GM19438 (cell line): Measurements from ENCODE around the gene CYS1.

Experiments
- ATAC-seq: cut with Tn5 transposase; IDR thresholded peaks from one replicate; pipeline ENCODE4 v1.9.1; 2021; ENCODE audit warnings: low read depth; ENCODE audit not compliant: unreplicated experiment

The CYS1 gene

GRCh38 chr2:10073706-10074105 lies 6.5 kb downstream of the CYS1 start:
- no peak for ATAC-seq

DNA sequence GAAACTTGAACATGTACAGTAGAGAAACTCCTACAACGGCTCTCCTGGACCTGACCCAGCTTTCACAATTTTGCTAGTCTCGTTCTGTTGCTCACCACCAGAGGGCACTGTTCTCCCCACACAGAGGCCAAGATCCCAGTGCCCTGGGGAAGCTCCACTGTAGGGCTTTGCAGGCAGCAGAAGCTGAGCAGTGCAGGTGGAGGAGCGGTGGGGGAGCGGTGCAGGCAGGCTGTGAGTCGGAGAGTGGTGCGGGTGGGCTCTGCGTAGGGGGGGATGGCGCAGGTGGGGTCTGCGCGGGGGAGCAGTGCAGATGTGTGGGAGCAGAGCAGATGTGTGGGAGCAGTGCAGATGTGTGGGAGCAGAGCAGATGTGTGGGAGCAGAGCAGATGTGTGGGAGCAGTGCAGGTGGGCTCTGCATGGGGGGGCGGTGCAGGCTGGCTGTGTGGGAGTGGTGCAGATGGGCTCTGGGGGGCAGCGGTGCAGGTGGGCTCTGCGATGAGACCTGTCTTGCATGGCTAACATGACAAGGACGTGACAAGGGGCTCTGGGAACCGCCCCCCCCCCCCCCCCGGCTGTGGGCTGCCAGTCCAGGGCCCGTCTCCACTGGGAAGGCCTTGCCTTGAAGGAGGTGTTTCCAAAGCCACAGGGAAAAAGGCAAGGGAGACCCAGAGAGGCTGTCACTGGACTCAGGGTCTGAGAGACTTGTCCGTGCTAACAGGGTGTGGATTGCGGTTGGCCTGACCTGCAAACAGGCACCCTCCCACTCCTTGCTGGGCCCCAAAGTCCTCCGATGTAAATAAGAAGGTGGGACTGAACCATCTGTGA lies 7.3 kb downstream of the CYS1 start:
- ATAC-seq = peak; percentile 75

DNA sequence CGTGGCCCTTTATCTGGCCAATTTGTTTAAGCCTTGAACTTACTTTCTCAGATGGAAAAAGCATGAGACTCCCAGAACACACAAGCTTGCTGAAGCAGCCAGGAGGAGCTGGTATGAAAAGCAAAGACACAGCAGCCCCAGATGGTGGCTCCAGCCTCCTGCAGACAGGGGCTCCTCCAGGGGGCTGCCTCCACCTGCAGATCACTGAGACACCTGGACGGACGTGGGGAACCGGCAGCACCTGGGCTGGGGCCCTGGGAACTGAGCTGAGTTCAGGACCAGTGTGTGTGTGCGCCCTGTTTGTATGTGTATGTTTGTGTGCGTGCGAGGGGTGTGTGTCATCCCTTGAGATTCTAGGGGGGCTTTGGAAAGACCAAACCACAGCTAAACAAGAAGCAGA lies 8.6 kb downstream of the CYS1 start:
- ATAC-seq = no peak

DNA sequence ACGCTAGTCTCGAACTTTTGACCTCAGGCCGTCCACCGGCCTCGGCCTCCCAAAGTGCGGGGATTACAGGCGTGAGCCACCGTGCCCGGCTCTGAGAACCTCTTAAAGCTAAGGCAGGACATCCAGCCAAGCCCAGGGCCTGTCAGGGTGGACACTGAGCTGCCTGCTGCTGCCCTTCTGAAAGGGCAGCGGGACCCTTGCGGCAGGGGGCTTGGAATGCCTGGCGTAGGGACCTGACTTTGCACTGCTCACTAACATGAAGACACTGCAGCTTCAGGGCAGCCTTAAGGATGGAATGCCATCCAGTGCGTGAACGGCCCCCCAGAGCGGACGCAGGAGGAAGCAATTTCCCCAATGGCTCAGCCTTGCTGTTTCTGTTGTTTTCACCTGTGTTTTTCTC lies 9.0 kb downstream of the CYS1 start:
- no peak for ATAC-seq

DNA sequence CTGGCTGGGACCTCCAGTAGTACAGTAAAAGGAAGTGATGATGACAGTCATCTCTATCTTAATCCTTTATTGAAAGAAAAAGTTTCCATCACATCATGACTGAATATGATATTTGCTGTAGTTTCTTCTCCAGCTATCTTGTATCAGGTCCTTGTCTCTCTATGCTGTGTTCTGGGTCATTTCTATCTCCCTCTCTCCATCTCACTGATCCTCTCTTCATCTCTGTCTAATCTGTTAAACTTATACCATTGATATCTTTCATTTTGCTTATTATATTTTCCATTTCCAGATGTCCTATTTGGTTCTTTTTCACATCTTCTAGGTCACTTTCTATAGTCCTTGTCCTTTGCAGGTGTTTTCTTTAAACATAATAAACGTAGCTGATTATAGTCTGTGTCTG lies 12.3 kb downstream of the CYS1 start:
- ATAC-seq = no peak

GRCh38 chr2:10067330-10067729 lies 12.9 kb downstream of the CYS1 start:
- no peak for ATAC-seq

DNA sequence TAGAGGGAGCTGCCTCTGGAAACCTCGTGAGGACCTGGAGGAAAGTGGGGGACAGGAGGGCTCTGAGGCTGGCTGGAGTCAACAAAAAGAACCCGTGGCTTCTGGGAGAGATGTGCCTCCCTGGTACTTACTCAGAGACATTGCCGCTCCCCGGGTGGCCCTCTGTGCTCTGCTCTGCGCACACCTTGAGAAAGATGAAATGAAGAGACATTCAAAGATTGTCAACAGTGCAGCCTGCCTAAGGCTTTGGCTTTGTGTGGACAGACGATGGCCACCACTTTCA lies 14.5 kb downstream of the CYS1 start:
- ATAC-seq = no peak

DNA sequence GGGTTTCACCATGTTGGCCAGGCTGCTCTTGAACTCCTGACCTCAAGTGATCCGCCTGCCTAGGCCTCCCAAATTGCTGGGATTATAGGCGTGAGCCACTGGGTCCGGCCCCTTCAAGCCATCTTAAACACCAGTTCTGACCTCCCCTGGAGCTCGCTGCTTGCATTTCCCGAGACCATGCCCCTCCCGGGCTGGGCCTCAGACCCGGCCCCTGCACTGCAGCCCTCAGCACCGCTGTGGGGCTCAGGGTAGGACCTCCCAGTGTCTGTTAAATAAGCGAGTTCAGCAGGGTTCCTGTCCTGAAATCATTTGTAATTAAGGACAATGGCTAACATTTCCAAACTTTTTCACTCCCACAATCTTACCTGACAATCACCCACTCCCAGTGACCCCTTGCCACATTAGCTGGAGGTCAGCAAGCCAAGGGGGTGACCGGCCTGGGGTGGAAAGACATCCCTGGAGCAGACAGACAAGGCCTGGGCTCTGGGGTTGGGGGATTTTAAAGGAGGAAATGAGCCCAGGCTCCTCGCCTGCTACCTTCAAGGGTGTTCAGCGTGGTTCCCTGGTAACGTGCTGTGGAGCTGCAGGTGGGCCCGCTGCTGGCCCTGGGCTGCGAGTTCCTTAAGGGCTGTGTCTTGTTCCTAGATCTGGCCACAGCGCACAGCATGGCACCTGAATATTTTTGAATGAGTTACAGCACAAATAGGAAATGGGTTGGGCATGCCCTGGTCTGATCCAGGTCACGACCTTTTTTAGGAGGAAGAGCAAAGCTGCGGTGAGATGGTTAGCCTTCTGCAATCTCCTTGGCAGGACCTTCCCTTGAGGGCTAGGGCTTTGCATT lies 15.1 kb downstream of the CYS1 start:
- ATAC-seq = no peak

- no peak for ATAC-seq
Observed at GRCh38 chr2:10063566-10063965, 16.6 kb downstream of the CYS1 start.

DNA sequence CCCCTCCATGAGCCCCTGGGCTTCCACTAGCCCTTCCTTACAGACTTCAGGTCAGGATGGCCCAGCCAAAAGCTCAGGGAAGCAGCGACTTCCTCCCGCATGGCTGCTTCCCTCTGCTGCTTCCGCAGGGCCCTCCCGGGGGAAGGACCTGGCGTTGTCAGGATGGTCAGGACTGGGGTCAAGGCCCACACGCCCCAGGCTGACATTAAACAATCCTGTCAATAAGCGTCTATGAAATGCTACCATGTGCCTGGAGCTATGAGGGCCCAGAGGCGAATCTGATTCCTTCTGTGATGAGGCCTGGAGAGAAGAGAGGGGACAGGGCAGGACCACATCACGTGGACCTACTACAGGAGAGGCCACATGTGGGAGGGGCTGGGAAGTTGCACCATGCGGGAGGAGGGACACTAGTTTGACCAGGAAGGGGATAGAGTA lies 17.3 kb downstream of the CYS1 start:
- no peak for ATAC-seq

DNA sequence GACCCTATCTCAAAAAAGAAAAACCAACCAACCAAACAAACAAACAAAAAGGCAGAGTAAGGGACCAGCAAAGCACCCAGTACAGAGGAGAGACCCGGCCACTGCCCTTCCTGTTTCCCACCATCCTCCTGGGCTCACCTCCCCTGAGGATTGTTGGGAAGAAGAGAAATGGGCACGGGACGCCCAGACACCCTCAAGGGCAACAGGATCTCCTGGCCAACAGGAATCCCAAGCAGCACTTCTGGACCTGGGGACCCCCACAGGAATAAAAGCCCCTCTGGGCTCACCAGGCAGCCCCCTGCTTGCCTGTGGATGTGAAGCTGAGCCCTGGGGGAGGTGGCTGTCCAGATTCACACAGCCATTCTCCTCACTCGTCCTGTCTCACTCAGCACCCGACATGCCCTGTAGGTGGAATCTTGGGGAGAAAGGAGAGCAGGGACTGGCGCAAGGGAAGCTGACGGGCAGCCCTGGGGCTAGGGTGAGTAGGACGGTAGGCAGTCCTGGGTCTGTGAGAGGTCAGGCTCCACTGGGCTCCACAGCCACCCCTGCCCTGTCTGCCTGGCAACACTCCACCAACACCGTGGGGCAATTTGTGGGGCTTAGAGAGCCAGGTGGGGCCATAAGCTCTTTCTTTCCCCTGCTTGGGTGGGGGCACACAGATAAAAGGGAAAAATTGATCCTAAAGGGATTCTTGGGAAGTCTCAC lies 18.8 kb downstream of the CYS1 start:
- no peak for ATAC-seq

- ATAC-seq = no peak
Observed at GRCh38 chr2:10059552-10060335, 20.5 kb downstream of the CYS1 start.

DNA sequence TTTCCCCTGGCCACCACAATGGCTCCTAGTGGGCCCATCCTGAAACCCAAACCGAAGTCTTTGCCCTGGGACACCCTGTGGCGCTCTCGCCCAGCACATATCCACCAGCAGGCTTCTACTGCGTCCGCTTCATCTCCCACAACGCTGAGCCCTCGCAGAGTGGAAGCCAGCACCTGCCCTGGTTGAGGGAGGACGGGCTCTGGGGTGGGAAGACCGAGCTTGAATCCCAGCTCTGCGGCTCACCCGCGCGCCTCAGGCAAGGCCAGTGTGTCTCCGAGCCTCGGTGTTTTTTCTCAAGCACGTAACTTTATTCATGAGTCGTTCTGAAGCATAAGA lies 21.2 kb downstream of the CYS1 start:
- ATAC-seq = no peak

DNA sequence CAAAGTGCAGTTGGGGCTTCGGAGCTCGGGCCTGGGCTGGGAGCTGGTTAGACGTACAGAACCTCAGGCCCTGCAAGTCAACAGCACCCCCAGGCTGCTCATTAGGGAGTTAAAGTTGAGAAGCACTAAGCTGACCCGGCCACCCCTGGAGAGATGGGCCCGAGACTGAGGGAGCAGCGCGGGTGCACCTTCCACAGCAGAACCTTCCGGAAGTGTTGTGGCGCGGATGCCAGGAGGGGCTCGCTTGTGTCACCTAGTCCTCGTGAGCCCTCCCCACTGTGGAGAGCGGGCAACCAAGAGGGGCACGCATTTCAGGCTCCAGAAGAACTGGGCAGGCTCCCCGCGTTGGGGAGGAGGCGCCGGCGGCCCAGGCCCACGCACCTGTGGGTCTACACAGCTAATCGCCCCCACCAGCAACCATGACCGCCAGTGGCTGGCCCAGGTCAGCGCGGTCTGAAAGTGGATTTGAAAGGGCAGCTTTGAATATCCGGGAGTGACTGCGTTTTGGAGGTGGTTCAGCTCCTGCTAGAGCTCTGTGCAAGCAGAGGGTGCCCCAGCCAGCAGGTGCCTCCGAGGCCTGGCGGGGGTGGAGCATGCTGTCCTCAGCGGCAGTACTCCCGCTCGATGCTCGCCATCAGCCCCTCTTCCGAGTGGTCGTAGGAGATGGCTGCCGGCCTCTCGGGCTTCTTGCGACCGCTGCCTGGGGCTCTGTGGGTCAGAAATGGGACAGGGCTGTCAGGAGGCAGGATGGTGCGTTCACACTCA lies 21.8 kb downstream of the CYS1 start:
- ATAC-seq = no peak

- ATAC-seq = no peak
Observed at GRCh38 chr2:10057231-10058107, 22.7 kb downstream of the CYS1 start.

DNA sequence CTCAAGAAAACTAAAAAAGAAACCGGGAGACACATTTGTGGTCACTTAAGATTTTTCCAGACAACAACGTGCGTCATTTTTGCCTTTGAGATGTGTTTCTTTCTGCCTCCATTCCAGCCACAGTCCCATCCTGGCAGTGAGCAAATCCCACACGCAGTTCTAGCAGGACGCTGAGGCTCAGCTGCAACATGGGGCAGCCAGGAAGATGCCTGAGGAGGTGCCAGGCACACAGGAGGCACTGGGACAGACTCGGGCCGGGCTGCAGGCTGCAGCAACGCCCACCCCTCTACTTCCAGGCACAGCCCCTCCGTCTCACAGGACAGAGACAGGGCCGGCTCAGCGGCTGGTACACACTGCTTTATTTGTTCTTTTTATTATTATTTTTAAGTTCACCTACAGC lies 23.8 kb downstream of the CYS1 start:
- ATAC-seq = no peak

GRCh38 chr2:10054976-10055375 lies 25.2 kb downstream of the CYS1 start:
- no peak for ATAC-seq

GRCh38 chr2:10054424-10054823 lies 25.8 kb downstream of the CYS1 start:
- no peak for ATAC-seq

- ATAC-seq = no peak
Observed at GRCh38 chr2:10053351-10053750, 26.9 kb downstream of the CYS1 start.
